ENCODE results near the gene KCND3.

KCND3 gene

GRCh38 chr1:111841189-111841588, 148.3 kb downstream of the KCND3 start:
- H3K4me3 ChIP-seq (replicated peaks; ENCODE audit: low read depth, low read length), result no peak overlapping the region
- DNase-seq (ENCODE audit: low read depth), result no peak
- no peak for TF ChIP-seq CTCF (IDR thresholded peaks at IDR 0.05; ENCODE audit: low read length, missing control alignments)

GRCh38 chr1:111837393-111837792, 152.1 kb downstream of the KCND3 start:
- no peak overlapping the region for H3K4me3 ChIP-seq (replicated peaks; ENCODE audit: low read depth, low read length)
- DNase-seq (ENCODE audit: low read depth), result no peak
- TF ChIP-seq CTCF (IDR thresholded peaks at IDR 0.05; ENCODE audit: low read length, missing control alignments), result no peak

- no peak overlapping the region for H3K4me3 ChIP-seq (replicated peaks; ENCODE audit: low read depth, low read length)
- DNase-seq (ENCODE audit: low read depth), result no peak
- TF ChIP-seq CTCF (IDR thresholded peaks at IDR 0.05; ENCODE audit: low read length, missing control alignments), result no peak
These were observed 153.4 kb downstream of the KCND3 start for GRCh38 chr1:111836111-111836510.

GRCh38 chr1:111835514-111835913, 154.0 kb downstream of the KCND3 start:
- no peak for TF ChIP-seq CTCF (IDR thresholded peaks at IDR 0.05; ENCODE audit: low read length, missing control alignments)
- no peak for DNase-seq (ENCODE audit: low read depth)
- H3K4me3 ChIP-seq (replicated peaks; ENCODE audit: low read depth, low read length), result no peak overlapping the region

- TF ChIP-seq CTCF (IDR thresholded peaks at IDR 0.05; ENCODE audit: low read length, missing control alignments), result no peak
- no peak overlapping the region for H3K4me3 ChIP-seq (replicated peaks; ENCODE audit: low read depth, low read length)
- DNase-seq (ENCODE audit: low read depth), result no peak
These were observed 154.5 kb downstream of the KCND3 start for GRCh38 chr1:111834956-111835355.

GRCh38 chr1:111833334-111833733, 156.1 kb downstream of the KCND3 start:
- H3K4me3 ChIP-seq (replicated peaks; ENCODE audit: low read depth, low read length), result no peak overlapping the region
- no peak for TF ChIP-seq CTCF (IDR thresholded peaks at IDR 0.05; ENCODE audit: low read length, missing control alignments)
- peak; percentile 20 for DNase-seq (ENCODE audit: low read depth)

GRCh38 chr1:111832521-111833155, 156.8 kb downstream of the KCND3 start:
- TF ChIP-seq CTCF (IDR thresholded peaks at IDR 0.05; ENCODE audit: low read length, missing control alignments), result no peak
- DNase-seq (ENCODE audit: low read depth), result no peak
- no peak overlapping the region for H3K4me3 ChIP-seq (replicated peaks; ENCODE audit: low read depth, low read length)
